ENCODE measurements around the gene EHD1.

The EHD1 gene

DNA sequence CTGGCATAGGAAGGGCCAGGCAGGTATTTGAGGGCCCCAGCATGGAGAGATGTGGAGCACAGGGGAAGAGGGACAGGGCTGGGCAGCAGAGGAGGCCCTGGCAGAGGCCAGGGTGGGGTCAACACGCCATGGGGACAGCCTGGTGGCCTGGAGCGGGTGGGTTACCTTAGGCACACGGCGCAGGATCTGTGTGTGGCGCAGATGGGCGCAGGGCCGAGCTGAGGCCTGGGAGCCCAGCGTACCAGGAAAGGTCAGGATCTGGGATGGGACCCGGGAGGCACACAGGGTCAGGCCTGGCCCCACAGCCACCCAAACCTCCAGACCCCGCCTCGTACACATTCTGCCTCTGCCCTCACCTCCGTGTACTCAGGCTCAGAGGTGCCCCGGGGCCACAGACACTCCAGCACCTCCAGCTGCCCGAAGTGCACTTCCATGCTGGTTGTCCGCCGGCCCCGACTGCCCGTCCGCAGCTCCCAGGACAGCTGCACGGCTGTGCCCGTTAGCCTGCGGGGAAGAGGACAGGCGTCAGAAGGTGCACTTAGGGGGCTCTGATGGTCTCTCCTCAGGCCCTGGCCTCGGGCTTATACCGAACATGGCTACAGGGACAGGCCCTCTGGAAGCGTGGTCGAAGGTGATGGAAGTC lies 32.2 kb upstream of the EHD1 start:
- DNase-seq (ENCODE audit: low read depth in 3 of 3) = no peak

DNA sequence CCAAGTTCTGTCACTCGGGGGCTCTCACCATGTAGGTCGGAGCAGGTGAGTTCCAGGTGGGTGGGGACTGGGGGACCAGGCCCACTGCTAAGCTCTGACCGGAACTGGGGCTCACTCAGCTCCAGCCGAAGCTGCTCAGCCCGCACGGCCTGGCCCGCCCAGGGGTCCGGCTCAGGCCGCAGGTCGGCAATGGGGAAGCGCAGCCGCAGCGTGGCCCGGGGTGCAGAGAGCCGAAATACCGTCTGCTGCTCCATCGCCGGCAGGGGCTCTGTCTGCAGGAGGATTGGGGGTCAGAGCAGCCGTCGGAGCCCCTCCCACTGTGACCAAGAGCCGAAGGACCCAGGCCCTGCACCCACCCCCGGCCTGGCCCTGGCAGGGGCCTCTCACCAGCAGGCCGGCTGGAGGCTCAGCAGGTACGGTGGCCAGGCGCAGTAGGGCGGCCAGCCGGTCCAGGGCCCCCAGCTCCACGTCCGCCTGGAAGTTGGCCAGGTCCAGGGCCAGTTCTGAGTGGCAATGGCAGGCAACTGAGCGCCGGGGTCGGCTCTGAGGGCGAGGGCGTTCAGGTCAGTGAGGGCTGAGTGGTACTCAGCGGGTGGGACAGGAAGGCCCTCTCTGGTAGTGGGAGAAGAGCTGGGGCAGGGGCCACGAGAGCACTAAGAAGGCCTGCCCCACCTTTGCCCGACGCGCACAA lies 31.4 kb upstream of the EHD1 start:
- no peak for DNase-seq (ENCODE audit: low read depth in 3 of 3)

DNA sequence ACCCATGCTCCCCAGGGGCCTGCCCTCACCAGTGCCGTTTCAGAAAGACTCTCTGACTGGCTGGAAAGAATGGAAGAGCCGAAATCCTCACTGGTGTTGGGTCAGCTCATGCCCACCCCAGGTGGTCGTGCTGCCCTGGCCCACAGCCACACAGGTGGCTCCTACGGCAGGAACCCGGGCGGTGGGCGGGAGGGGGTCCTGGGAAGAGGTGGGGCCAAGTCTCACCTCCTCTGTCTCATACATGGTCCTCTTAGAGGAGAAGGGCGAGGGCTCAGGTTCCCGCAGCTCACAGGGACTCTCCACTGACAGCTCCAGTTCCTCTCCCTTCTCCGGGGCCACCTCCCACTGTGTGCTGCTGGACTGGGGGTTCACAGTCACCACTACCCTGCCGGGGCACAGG lies 30.3 kb upstream of the EHD1 start:
- DNase-seq (ENCODE audit: low read depth in 3 of 3) = no peak

DNA sequence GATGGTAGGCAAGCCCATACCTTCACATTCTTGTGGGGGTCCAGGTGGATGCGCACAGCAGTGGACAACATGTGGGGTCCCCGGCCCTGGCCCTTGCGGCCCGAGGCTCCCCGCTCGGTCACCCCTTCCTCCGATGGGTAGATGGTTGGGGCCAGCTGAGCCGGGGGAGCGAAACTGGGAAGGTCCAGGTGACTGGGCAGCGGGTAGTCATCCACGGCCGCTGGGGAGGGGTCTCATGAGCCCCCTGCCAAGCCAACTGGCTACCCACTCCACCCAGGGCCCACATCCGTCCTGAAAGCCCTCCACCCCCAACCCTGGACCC lies 27.9 kb upstream of the EHD1 start:
- DNase-seq (ENCODE audit: low read depth in 3 of 3) = no peak

DNA sequence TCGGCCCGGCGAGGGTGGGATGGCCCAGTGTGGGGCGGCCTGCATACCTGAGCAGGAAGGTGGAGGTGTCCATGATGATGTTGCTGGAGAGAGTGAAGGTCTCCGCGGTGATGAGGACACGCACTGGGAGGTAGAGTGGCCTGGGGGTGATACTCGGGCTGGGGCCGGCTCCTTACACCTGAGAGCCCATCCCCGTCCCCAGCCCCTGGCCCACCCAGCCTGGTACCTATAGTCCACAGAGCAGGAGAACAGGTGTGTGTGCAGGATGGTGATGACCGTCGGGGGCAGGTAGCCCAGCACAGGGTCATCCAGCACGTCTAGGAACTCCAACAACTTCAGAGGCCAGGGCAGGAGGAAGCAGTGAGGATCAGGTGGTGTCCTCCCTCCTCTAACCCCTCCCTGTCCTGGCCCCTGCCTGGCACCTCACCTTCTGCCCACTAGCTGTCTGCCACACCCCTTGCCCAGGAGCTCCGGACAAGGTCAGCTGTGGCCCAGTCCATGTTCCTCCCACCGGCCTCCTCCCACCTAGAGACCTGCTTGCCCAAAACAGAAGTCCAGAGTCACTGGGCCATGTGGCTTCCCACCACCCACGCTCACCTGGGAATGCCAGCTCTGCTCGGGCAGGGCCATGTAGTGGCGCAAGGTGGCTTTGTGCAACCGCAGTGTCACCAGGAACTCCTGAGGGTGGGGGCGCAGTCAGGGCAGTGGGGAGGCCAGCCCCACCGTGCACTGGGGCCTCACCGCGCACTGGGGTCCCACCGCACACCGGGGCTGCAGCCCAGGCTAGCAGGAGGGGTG lies 27.3 kb upstream of the EHD1 start:
- DNase-seq (ENCODE audit: low read depth in 3 of 3) = no peak

DNA sequence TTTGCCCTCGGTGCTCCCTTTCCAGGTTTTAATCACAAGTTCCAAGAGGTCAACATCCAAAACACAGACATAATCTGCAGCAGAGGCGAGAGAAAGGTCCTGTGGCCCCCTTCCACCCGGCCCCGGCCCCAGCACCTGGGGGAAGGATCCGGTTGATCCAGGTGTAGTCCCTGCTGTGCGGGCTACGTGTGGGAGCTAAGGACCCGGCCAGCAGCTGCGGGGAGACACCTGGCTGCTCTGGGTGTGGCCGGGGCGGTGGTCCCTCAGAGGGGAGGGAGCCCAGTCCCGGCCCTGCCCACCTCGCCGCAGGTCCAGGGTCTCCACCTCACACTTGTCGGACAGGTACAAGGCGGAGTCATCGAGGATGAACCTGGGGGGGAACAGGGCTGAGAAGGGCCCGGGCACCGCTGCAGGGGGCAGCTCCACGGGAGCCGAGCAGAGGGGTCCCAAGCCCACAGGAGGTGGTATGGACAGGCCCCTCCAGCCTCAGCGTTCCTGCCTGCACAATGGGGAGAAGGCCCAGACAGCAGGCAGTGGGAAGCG lies 24.9 kb upstream of the EHD1 start:
- DNase-seq (ENCODE audit: low read depth in 3 of 3) = no peak

DNA sequence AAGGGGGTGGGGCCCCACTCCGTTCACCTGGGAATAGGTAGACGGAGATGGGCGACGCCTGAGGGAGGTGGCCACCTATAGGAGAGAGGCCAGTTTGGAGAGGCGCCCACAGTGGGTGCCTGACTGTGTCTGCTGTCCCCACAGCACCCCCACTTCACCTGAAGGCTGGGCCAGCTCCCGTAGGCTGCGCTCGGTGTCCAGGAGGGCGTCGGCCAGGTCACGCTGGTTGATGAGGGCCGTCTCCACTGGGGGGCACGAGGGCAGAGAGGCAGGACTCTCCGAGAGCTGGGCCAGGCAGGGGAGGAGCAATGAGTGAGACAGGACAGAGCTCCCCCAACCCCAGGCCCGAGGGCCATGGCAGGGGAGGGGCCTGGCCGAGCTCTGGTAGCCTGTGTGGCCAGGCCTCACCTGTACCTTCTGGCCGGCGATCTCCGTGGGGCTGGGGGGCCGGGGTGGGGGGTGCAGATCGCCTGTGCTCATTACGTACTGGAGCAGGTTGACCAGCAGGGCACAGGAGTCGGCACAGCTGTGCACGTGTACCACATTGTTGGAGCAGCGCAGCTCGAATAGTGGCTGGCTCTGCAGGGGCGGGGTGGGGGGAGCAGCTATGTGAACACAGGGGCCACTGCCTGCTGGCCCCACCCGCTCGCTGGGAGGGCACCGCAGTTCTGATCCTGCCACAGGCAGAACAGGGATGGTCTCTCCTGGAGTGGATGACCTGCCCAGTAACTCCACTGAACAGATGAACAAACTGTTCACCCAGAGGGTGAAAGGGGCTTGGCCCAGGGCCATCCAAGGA lies 23.9 kb upstream of the EHD1 start:
- no peak for DNase-seq (ENCODE audit: low read depth in 3 of 3)

DNA sequence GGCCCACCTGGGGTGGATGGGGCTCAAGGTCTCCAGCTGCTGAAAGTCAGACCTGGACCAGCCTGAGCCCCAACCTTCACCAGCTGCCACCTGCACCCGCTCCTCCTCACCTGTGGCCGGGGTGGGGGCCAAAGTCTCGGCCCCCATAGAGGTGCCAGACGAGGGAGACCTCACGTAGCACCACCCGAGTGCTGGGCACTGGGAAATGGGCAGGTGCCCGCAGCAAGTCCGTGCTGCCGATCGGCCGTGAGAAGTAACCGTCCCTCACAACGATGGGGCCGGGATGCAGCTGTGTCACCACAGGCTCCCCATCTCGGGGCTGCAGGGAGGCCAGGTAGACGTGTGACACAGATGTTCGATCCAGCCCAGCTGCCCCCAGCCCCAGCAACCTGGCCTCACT lies 22.4 kb upstream of the EHD1 start:
- no peak for DNase-seq (ENCODE audit: low read depth in 3 of 3)

DNA sequence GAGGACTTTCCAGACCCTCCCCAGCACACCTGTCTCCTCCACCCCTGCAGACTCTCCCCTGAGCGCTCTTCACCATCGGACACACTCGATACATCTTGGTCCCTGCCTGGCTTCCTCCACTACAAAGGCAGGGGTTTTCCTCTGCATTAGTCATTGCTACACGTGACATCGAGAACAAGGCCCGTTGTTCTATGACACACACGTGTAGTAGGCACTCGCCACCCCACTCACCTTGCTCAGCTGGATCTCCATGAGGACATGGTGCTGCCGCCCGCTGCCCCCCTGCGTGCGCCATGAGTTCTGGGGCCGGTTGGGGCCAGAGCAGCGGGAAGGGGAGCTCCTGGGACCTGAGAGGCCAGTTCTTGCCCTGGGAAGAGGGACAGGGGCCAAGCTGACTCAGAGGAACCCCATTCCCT lies 21.9 kb upstream of the EHD1 start:
- peak; percentile 51 to 62 (median 55) for DNase-seq (ENCODE audit: low read depth in 3 of 3)

DNA sequence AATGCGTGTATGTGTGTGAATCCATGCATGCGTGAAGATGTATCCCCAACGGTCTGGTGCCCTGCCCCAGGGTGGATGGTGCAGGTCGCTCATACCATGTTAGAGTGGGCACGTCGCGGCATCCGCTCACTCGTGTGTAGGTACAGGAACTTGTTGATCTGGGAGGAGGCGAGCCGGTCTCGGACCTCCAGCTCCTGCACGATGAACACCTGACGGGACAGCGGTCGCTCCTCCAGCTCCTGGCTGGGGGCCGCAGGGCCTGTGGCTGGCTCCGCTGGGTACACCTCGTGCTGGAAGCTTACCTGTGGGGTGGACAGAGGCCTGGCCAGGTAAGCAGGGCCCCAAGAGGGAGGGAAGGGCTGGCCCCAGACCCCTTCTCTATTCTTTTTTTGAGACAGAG lies 20.1 kb upstream of the EHD1 start:
- no peak for DNase-seq (ENCODE audit: low read depth in 3 of 3)

DNA sequence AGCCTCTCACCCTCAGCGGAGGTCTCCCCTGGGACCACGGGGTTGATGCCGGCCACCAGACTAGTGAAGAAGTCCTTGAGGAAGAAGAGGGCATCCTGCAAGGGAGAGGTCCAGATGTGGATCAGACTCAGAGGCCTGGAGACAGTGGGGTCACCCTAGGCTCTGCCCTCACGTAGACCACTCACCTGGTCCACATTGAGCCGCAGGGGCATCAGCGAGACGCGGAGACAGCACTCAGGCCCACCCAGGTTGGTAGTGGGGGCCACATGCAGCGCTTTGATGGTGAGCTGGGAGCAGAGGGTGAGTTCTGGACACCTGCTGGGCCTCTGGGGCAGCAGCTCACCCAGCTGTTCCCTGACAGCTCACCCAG lies 19.6 kb upstream of the EHD1 start:
- DNase-seq (ENCODE audit: low read depth in 3 of 3) = no peak

DNA sequence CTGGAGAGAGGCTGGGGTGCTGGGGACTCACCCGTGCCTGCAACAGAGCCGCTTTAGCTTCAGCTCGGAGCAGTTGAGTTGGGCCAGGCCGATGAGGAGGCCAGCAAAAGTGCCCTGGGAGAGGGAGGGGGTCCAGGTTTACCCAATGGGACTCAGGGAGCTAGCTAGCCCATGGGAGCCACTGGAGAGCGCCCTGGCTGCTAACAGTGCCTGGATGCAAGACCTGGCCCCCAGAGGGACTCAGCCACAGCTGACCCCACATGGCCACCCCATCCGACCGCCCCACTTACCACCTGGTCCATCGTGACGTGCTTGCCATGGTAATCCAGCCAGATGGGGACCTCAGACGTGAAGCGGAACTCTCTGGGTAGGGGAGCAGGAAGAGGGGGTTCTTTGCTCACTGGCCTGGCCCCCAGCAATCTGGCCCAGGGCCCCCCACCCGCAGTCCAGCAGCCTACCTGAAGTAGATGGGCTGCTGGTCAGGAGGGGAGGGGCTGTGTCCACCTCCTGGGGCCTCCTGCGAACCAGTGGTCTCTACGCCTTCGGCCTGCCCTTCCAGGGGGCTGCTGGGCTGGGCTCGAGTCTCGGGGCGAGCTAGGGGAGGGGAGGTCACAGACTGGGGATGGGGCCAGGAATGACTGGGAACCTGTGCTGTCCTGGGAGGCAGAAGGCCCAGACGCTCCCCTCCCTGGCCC lies 19.1 kb upstream of the EHD1 start:
- no peak for DNase-seq (ENCODE audit: low read depth in 3 of 3)

DNA sequence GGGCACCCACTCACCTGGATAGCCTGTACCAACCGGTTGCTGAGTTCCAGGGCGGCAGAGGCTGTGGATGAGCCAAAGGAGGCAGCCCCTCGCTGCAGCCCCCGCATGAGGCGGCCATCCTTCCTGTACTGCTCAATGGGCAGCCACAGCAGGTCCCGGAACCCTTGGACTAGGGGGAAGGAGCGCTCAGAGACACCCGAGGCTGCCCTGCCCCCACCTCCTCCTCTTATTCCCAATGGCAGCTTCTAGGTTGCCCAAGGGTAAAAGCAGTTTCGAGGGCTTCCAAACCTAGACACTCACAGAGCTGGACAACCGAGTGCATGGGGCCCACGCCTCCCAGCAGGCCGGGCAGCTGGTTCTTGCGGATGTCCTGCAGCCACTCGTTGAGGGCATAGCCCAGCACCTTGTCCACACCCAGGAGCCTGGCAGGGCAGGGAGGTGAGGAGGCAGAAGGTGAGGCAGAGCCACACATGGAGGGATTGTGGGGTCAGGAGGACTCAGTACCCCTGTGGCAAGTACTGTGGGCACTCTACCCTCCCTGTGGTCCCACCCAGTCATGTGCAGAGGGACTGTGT lies 18.1 kb upstream of the EHD1 start:
- DNase-seq (ENCODE audit: low read depth in 3 of 3) = no peak

DNA sequence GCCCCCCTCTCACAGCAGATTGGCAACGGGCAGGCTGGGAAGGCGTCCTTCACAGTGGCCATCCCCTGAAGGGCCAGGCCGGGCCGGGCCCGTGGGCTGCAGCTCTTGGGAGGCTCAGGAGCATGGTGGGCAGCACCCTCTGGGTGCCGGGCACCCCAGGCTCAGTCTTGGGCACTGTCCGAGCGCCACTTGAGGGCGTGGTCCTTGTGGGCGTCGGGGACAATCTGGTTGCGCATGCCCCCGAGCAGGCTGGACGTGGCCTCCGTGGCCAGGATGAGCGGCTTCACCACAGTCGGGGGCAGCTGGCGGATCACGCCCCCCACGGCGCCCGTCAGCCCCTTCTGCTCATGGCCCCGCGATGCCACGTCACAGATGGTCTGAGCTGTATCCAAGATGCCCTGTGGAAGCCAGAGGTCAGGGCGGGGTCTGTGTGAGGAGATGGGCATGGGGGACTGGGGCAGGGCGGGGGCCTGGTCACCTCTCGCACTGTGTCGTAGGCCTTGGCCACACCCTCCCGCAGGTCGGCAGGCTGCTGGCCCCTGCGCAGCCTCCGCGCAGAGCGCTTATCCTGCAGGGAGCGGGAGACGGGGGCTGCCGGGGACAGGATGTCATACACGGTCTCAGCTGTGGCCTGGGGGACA lies 16.5 kb upstream of the EHD1 start:
- DNase-seq (ENCODE audit: low read depth in 3 of 3) = no peak

DNA sequence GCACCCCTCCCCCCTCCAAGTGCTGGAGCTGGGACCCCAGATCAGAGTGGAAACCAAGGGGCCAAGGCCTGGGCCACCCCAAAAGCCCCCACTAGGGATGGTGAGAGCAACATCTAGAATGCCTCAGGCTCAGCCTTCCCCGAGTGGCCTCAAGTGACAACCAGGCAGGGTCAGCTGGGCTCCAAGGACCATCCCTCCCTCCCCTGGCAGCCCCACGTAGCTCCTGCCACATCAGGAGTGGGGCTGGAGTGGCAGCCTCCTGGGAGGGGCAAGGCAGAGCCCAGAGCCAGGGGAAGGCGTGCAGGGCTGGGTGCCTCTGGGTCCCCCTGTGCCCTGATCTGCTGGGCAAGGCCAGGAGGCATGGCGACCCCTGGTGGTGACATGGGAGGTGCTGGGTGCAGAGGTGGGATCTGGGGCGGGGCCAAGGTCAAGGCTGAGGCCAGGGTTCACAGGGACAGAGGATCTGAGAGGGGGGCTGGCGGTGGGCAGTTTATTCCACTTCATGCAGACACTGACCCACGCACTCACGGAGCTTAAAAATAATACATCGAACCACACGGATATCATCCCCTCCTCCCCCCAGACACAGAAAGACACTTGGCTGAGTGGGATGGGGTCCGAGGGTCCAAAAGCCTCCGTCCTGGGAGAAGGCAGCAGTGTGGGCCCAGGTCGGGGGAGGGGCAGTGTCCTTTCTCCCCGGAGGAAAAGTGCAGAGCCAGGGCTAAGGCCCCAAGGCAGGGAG lies 15.8 kb upstream of the EHD1 start:
- peak; percentile 77 to 95 (median 93) for DNase-seq (ENCODE audit: low read depth in 3 of 3)

DNA sequence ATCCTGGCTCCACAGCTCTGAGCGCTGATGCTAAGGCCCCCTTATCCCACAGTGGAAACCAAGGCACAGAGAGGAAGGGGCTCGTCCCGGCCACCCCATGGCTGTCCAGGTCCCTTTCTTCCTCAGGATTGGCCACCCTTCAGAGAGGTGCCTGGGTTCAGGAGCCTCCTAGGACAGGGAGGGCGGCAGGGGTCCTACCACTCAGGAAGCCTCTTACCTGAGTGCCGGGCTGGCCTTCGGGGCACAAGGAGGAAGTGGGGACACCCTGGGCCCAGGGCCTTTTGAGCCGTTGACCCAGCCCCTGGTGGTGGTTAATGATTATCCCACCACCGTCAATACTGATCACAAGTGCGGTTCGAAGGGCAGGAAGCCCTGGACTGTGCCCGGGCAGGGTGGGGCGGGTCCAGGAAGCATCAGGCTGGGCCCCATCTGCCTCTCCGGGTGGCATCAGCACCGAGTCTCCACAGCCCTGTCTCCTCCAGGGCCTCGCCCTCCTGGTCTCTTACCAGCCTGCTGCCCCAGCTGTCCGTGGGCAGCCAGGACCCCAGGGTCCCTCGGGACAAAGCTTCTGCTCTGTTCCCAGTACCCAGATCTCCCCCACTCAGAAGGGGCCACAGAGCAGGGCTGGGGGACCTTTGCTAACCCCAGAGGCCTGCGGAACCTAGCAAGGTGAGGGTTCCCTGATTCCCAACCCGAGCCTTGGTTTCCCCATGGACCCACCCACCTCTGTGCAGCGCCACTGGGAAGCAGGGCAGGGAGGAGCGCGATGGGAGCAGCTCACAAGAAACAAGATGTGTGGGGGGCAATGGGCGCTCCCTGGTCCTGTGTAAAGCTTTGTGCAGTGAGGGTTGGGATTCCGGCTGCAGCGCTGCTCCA lies 15.0 kb upstream of the EHD1 start:
- DNase-seq (ENCODE audit: low read depth in 3 of 3) = no peak

DNA sequence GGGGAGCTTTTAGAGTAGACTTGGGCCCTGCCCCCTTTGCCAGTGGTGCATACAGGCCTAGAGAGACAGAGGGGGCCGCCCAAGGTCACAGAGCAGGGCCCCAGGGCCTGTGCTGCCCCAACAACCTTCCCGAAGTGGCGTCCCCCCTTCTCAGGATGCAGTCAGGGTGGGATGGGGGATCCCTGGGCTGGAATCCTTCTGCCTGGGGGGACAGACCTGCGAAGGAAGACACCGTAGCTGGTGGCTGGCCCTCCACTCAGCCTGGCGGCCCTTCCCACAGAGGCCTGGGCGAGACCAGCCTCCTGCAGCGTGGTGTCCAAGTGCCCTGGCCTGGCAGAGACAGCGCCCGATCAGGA lies 14.4 kb upstream of the EHD1 start:
- no peak for DNase-seq (ENCODE audit: low read depth in 3 of 3)

DNA sequence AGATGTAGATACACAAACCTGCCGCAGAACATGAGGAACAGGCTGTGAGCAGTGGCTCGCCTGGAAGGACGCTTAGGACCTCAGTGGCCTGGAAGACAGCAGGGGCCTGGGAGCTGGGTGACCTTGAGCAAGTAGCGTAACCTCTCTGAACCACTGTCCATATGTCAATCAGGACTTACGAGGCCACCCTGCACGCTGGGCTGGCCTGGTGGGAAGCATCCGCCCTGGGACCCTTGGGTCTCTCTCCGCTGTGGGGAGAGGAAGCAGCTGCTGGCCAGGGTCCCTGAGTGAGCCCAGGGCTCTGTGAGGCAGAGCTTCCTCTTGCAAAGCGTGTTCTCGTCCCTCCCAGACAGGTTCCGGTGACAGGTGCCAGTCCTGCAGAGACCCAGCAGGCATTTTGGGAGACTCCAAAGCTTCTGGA lies 14.0 kb upstream of the EHD1 start:
- no peak for DNase-seq (ENCODE audit: low read depth in 3 of 3)

DNA sequence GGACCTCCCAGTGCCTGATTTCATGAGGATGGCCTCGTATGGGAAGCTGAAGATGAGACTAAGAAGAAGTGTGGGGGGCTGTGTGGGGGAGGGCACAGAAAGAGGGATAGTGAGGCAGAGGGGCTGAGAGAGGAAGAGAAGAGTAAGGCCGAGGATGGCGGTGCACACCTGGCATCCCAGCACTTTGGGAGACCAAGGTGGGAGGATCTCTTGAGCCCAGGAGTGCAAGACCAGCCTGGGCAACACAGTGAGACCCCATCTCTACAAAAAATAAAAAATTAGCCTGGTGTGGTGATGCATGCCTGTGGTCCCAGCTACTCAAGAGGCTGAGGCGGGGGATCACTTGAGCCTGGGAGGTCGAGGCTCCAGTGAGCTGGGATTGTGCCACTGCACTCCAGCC lies 13.5 kb upstream of the EHD1 start:
- DNase-seq (ENCODE audit: low read depth in 3 of 3) = no peak
